Keratinocyte (primary cell): Measurements from ENCODE around the gene APLP2. TPM values are rescaled to one million over a fixed set of nuclear protein-coding genes. Genes with fewer than 3 reads are reported as not detected.

Experiments used
- DNase-seq: peaks from one replicate; pipeline ENCODE4 v3.0.0-alpha.2; 2011; ENCODE audit warnings: low read depth, missing footprints, low spot score
- FAIRE-seq: peaks from 2 replicates; lab custom pipeline; 2011; peaks lifted over from hg19 to GRCh38; lab: Jason Lieb, UNC
- H2AFZ ChIP-seq: 2 replicates; pipeline ENCODE4 v1.6.0; 2012; ENCODE audit warnings: low read length, control low read depth, inconsistent platforms; ENCODE audit not compliant: control insufficient read depth
- H3K27ac ChIP-seq: 2 replicates; pipeline ENCODE4 v1.5.1; 2011; ENCODE audit warnings: low read length; ENCODE audit not compliant: control insufficient read depth, insufficient read depth
- H3K27me3 ChIP-seq: 3 replicates; pipeline ENCODE4 v1.6.0; 2011; ENCODE audit warnings: low read length; ENCODE audit not compliant: control insufficient read depth, insufficient read depth; ENCODE audit errors: extremely low read depth
- H3K36me3 ChIP-seq, 2 experiments: 2 replicates in 1 of 2; 3 replicates in 1 of 2; pipeline ENCODE4 v1.5.1; 2011; ENCODE audit warnings: low read length in 2 of 2, mild to moderate bottlenecking in 1 of 2; ENCODE audit not compliant: control insufficient read depth in 2 of 2, insufficient read depth in 2 of 2; ENCODE audit errors: extremely low read depth in 1 of 2
- H3K4me1 ChIP-seq: 3 replicates; pipeline ENCODE4 v1.5.1; 2011; ENCODE audit warnings: low read length; ENCODE audit not compliant: control insufficient read depth, insufficient read depth; ENCODE audit errors: extremely low read depth
- H3K4me2 ChIP-seq: 3 replicates; pipeline ENCODE4 v1.6.0; 2011; ENCODE audit warnings: low read depth, low read length; ENCODE audit not compliant: control insufficient read depth, insufficient read depth; ENCODE audit errors: extremely low read depth
- H3K4me3 ChIP-seq, 3 experiments: fragments of 200-600 bp in 1 of 3; sonication (generic) in 1 of 3; 2 replicates in 2 of 3; 3 replicates in 1 of 3; pipeline ENCODE4 v1.5.1; 2011 to 2016; ENCODE audit warnings: low read length in 3 of 3, mild to moderate bottlenecking in 3 of 3, control low read depth in 2 of 3, inconsistent platforms in 1 of 3, low read depth in 1 of 3, mixed read lengths in 1 of 3, mixed run types in 1 of 3, moderate library complexity in 1 of 3; ENCODE audit not compliant: control insufficient read depth in 2 of 3, insufficient read depth in 2 of 3; ENCODE audit errors: extremely low read depth in 1 of 3
- H3K79me2 ChIP-seq: 2 replicates; pipeline ENCODE4 v1.6.0; 2012; ENCODE audit warnings: low read length; ENCODE audit not compliant: control insufficient read depth, insufficient read depth
- H3K9ac ChIP-seq: 3 replicates; pipeline ENCODE4 v1.6.0; 2011; ENCODE audit warnings: low read length; ENCODE audit not compliant: control insufficient read depth, insufficient read depth; ENCODE audit errors: extremely low read depth
- H3K9me1 ChIP-seq: 3 replicates; pipeline ENCODE4 v1.6.0; 2011; ENCODE audit warnings: low read length; ENCODE audit not compliant: control insufficient read depth, insufficient read depth; ENCODE audit errors: extremely low read depth
- H3K9me3 ChIP-seq: 2 replicates; pipeline ENCODE4 v1.5.1; 2012; ENCODE audit warnings: low read depth, low read length; ENCODE audit not compliant: control insufficient read depth
- H4K20me1 ChIP-seq: 3 replicates; pipeline ENCODE4 v1.6.0; 2011; ENCODE audit warnings: low read length; ENCODE audit not compliant: control insufficient read depth, insufficient read depth; ENCODE audit errors: extremely low read depth
- CTCF ChIP-seq, 3 experiments: IDR thresholded peaks in 1 of 3; conservative IDR thresholded peaks in 1 of 3; optimal IDR thresholded peaks in 1 of 3; 2 replicates in 2 of 3; 3 replicates in 1 of 3; pipeline versions ENCODE3 to v1.5.1; 2011; ENCODE audit warnings: low read length in 3 of 3, mild to moderate bottlenecking in 3 of 3, moderate library complexity in 2 of 3, control low read depth in 1 of 3, inconsistent platforms in 1 of 3; ENCODE audit not compliant: insufficient read depth in 2 of 3; ENCODE audit errors: extremely low read depth in 1 of 3
- EZH2 ChIP-seq: IDR thresholded peaks from one replicate; pipeline ENCODE4 v1.6.1; 2012; ENCODE audit warnings: inconsistent platforms, mild to moderate bottlenecking, low read length, moderate library complexity
- dilution Hi-C: fragments of 300-500 bp; cut with MboI; formaldehyde crosslinking; loops from one replicate; pipeline ENCODE4 v1.7.0; 2020; ENCODE audit warnings: low sequenced_read_pairs; ENCODE audit not compliant: extremely low pct_ligation_motif_present
- polyA plus RNA-seq, 5 experiments: library from polyadenylated mRNA; depleted of rRNA in 3 of 5; stranded (reverse) in 3 of 5; stranded (forward) in 1 of 5; unstranded in 1 of 5; fragments of >200 nt; gene quantifications; 1 replicate in 1 of 5; 2 replicates in 3 of 5; 3 replicates in 1 of 5; pipeline versions ENCODE4 v1.2.1 to v1.2.3, GENCODE V29; 2011 to 2012; ENCODE audit warnings: missing spikeins in 2 of 5, low read depth in 1 of 5, low replicate concordance in 1 of 5

APLP2 gene
- polyA plus RNA-seq, 1 donor (not counting 4 experiments of a cell fraction or from before 2014, with no cell fraction given): 531 TPM

GRCh38 chr11:130061017-130061416 lies 8.7 kb upstream of the APLP2 start:
- no peaks in the 10 kb centered on the region for H3K36me3 ChIP-seq
- H3K27me3 ChIP-seq: no peaks in the 10 kb centered on the region
- H3K79me2 ChIP-seq: no peaks in the 10 kb centered on the region
- dilution Hi-C loops: no loop called here
- peaks cover 10% of the 10 kb centered on the region for H3K4me1 ChIP-seq
- no peak overlapping the region for H3K4me2 ChIP-seq
- H3K9ac ChIP-seq: no peak overlapping the region
- FAIRE-seq: no peak
- no peak for DNase-seq
- no peaks in the 10 kb centered on the region for H3K9me1 ChIP-seq
- no peak overlapping the region for H2AFZ ChIP-seq
- H3K27ac ChIP-seq: no peak overlapping the region
- H4K20me1 ChIP-seq: no peaks in the 10 kb centered on the region
- H3K9me3 ChIP-seq: no peaks in the 10 kb centered on the region
- TF ChIP-seq EZH2 (no peak), CTCF (optimal IDR thresholded peaks at IDR 0.05 in 1 of 3, IDR thresholded peaks at IDR 0.05 in 1 of 3, conservative IDR thresholded peaks at IDR 0.05 in 1 of 3; ENCODE audit: extremely low read depth in 1 of 3, insufficient read depth in 2 of 3, low read length in 3 of 3) (no peak)
- H3K4me3 ChIP-seq: no peak overlapping the region

- dilution Hi-C loops: no loop called here
- Histone ChIP-seq H3K9ac (no peak overlapping the region), H3K27ac (no peak overlapping the region), H3K4me3 (no peak overlapping the region), H3K9me3 (no peaks in the 10 kb centered on the region), H3K79me2 (no peaks in the 10 kb centered on the region), H3K9me1 (no peaks in the 10 kb centered on the region), H3K4me1 (peaks cover 14% of the 10 kb centered on the region), H4K20me1 (no peaks in the 10 kb centered on the region), H3K36me3 (no peaks in the 10 kb centered on the region), H3K27me3 (no peaks in the 10 kb centered on the region), H3K4me2 (no peak overlapping the region), H2AFZ (no peak overlapping the region)
- DNase-seq (no peak), FAIRE-seq (no peak)
- no peak for TF ChIP-seq CTCF (optimal IDR thresholded peaks at IDR 0.05 in 1 of 3, IDR thresholded peaks at IDR 0.05 in 1 of 3, conservative IDR thresholded peaks at IDR 0.05 in 1 of 3; ENCODE audit: extremely low read depth in 1 of 3, insufficient read depth in 2 of 3, low read length in 3 of 3)
- TF ChIP-seq EZH2: no peak
Observed at GRCh38 chr11:130062026-130062425, 7.7 kb upstream of the APLP2 start.
